MCF 10A (cell line): Measurements from ENCODE around the gene RBM47. TPM values are rescaled to one million over a fixed set of nuclear protein-coding genes. Genes with fewer than 3 reads are reported as not detected.

Source experiments
- BruUV-seq: library from RNA; stranded (reverse); fragments of 400-500 nt; replicated peaks from 2 replicates; lab custom pipeline; 2021; lab: Mats Ljungman, UMichigan
- CTCF ChIA-PET: fragments of 300-600 bp; sonication (Branson Sonifier 250); formaldehyde crosslinking; extraction: SDS; loops from one replicate; lab custom pipeline; 2021; ENCODE audit warnings: antibody characterized with exemption, inconsistent platforms; lab: Yijun Ruan, JAX
- POLR2A ChIA-PET: fragments of 300-600, 350-650 bp; sonication (Branson Sonifier 250); formaldehyde crosslinking; extraction: SDS; loops from one replicate; lab custom pipeline; 2020; ENCODE audit warnings: antibody characterized with exemption, inconsistent platforms; lab: Yijun Ruan, JAX
- DNase-seq: peaks from one replicate; pipeline ENCODE4 v3.0.0-alpha.2; 2018; ENCODE audit not compliant: unreplicated experiment
- H3K27ac Mint-ChIP-seq: one replicate; pipeline ENCODE4 v1.8.0; 2022; ENCODE audit warnings: mild to moderate bottlenecking, low read depth, mixed read lengths; ENCODE audit not compliant: unreplicated experiment
- H3K27me3 Mint-ChIP-seq: one replicate; pipeline ENCODE4 v1.8.0; 2022; ENCODE audit warnings: mixed read lengths; ENCODE audit not compliant: insufficient read depth, unreplicated experiment
- H3K36me3 Mint-ChIP-seq: one replicate; pipeline ENCODE4 v1.8.0; 2022; ENCODE audit warnings: mild to moderate bottlenecking, moderate library complexity, mixed read lengths; ENCODE audit not compliant: insufficient read depth, unreplicated experiment
- H3K4me1 Mint-ChIP-seq: one replicate; pipeline ENCODE4 v1.8.0; 2022; ENCODE audit warnings: mixed read lengths; ENCODE audit not compliant: insufficient read depth, unreplicated experiment
- H3K4me3 Mint-ChIP-seq: one replicate; pipeline ENCODE4 v1.8.0; 2022; ENCODE audit warnings: mild to moderate bottlenecking, moderate library complexity, mixed read lengths; ENCODE audit not compliant: unreplicated experiment
- H3K9me3 Mint-ChIP-seq: one replicate; pipeline ENCODE4 v1.8.0; 2022; ENCODE audit warnings: mixed read lengths; ENCODE audit not compliant: unreplicated experiment
- intact Hi-C: fragments of 100-400 bp; cut with micrococcal nuclease; formaldehyde crosslinking; loops from 2 replicates; pipeline ENCODE4 v1.14.1; 2022
- total RNA-seq: library from RNA; stranded (reverse); gene quantifications from 2 replicates; pipeline ENCODE4 v1.2.3, GENCODE V29; 2022
- TF ChIP-seq, protein P1 (sequence below): fragments of 200-600 bp; IDR thresholded peaks from one replicate; pipeline ENCODE4 v1.8.0; 2022; ENCODE audit warnings: antibody characterized with exemption, mild to moderate bottlenecking; ENCODE audit not compliant: unreplicated experiment

Gene RBM47
- total RNA-seq, 1 experiment from 2014 or later = 1.8 TPM

GRCh38 chr4:40614031-40614430 is 15.6 kb downstream of the RBM47 start:
- no peaks in the 10 kb centered on the region for H3K4me1 Mint-ChIP-seq
- H3K27me3 Mint-ChIP-seq = no peaks in the 10 kb centered on the region
- BruUV-seq = no TSS peak
- ChIA-PET CTCF (no interaction called here), POLR2A (no interaction called here)
- no peak overlapping the region for H3K4me3 Mint-ChIP-seq
- no peaks in the 10 kb centered on the region for H3K36me3 Mint-ChIP-seq
- DNase-seq = no peak
- H3K27ac Mint-ChIP-seq = no peak overlapping the region
- intact Hi-C loops = no loop called here
- no peaks in the 10 kb centered on the region for H3K9me3 Mint-ChIP-seq
- TF ChIP-seq, protein P1, sequence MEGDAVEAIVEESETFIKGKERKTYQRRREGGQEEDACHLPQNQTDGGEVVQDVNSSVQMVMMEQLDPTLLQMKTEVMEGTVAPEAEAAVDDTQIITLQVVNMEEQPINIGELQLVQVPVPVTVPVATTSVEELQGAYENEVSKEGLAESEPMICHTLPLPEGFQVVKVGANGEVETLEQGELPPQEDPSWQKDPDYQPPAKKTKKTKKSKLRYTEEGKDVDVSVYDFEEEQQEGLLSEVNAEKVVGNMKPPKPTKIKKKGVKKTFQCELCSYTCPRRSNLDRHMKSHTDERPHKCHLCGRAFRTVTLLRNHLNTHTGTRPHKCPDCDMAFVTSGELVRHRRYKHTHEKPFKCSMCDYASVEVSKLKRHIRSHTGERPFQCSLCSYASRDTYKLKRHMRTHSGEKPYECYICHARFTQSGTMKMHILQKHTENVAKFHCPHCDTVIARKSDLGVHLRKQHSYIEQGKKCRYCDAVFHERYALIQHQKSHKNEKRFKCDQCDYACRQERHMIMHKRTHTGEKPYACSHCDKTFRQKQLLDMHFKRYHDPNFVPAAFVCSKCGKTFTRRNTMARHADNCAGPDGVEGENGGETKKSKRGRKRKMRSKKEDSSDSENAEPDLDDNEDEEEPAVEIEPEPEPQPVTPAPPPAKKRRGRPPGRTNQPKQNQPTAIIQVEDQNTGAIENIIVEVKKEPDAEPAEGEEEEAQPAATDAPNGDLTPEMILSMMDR = no peak

GRCh38 chr4:40613456-40613855 is 16.2 kb downstream of the RBM47 start:
- H3K9me3 Mint-ChIP-seq = no peaks in the 10 kb centered on the region
- POLR2A ChIA-PET = interaction anchor here (0.9 to 1.2 kb wide), 3 partner anchors 8 to 75 kb away, joined by 3 to 6 read pairs (median 3); no protein-coding TSS in a partner anchor
- H3K4me3 Mint-ChIP-seq = no peak overlapping the region
- intact Hi-C loops = no loop called here
- H3K4me1 Mint-ChIP-seq = no peaks in the 10 kb centered on the region
- no TSS peak for BruUV-seq
- CTCF ChIA-PET = no interaction called here
- H3K27me3 Mint-ChIP-seq = no peaks in the 10 kb centered on the region
- no peak for DNase-seq
- TF ChIP-seq, protein P1 = no peak
- H3K36me3 Mint-ChIP-seq = no peaks in the 10 kb centered on the region
- no peak overlapping the region for H3K27ac Mint-ChIP-seq

- H3K27ac Mint-ChIP-seq = no peak overlapping the region
- POLR2A ChIA-PET = interaction anchor here (0.9 to 1.2 kb wide), 3 partner anchors 9 to 75 kb away, joined by 3 to 6 read pairs (median 3); no protein-coding TSS in a partner anchor
- no peaks in the 10 kb centered on the region for H3K4me1 Mint-ChIP-seq
- H3K36me3 Mint-ChIP-seq = no peaks in the 10 kb centered on the region
- DNase-seq = no peak
- intact Hi-C loops = no loop called here
- H3K9me3 Mint-ChIP-seq = no peaks in the 10 kb centered on the region
- CTCF ChIA-PET = no interaction called here
- no TSS peak for BruUV-seq
- H3K27me3 Mint-ChIP-seq = no peaks in the 10 kb centered on the region
- TF ChIP-seq, protein P1 = no peak
- H3K4me3 Mint-ChIP-seq = no peak overlapping the region
Measured at GRCh38 chr4:40612831-40613230, 16.8 kb downstream of the RBM47 start.

DNA sequence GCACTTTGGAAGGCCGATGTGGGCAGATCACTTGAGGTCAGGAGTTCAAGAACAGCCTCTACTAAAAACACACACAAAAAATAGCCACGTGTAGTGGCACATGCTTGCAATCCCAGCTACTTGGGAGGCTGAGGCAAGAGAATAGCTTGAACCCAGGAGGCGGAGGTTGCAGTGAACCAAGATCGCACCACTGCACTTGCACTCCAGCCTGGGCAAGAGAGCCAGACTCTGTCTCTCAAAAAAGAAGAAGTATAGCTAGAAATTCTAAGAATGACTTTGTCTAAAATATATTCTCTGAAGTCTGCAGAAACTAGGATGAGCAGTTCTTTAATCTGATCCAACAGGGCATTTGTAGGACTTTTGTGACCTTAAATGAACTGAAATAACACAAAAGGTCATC is 17.4 kb downstream of the RBM47 start:
- no peaks in the 10 kb centered on the region for H3K27me3 Mint-ChIP-seq
- H3K4me1 Mint-ChIP-seq = peaks cover 2% of the 10 kb centered on the region
- TF ChIP-seq, protein P1 = no peak
- ChIA-PET CTCF (no interaction called here), POLR2A (interaction anchor here (0.7 to 1.2 kb wide), 3 partner anchors 9 to 14 kb away, joined by 3 to 6 read pairs (median 3); no protein-coding TSS in a partner anchor)
- H3K4me3 Mint-ChIP-seq = no peak overlapping the region
- intact Hi-C loops = no loop called here
- DNase-seq = no peak
- no peak overlapping the region for H3K27ac Mint-ChIP-seq
- no peaks in the 10 kb centered on the region for H3K9me3 Mint-ChIP-seq
- H3K36me3 Mint-ChIP-seq = no peaks in the 10 kb centered on the region
- no TSS peak for BruUV-seq
